HG03354 (cell line): Measurements from ENCODE around the gene LYPLAL1.
"Not testable (repeated sequence)": the region's sequence is repeated elsewhere in the genome, so short reads cannot be mapped to it uniquely, and the experiment has no call there.

Experiments
- ATAC-seq: cut with Tn5 transposase; IDR thresholded peaks from one replicate; pipeline ENCODE4 v1.9.1; 2021; ENCODE audit warnings: mild to moderate bottlenecking; ENCODE audit not compliant: unreplicated experiment, poor library complexity, severe bottlenecking

The LYPLAL1 gene

GRCh38 chr1:219202567-219202966 is 28.9 kb downstream of the LYPLAL1 start:
- no peak for ATAC-seq

- no peak for ATAC-seq
Observed at GRCh38 chr1:219206350-219206749, 32.7 kb downstream of the LYPLAL1 start.

DNA sequence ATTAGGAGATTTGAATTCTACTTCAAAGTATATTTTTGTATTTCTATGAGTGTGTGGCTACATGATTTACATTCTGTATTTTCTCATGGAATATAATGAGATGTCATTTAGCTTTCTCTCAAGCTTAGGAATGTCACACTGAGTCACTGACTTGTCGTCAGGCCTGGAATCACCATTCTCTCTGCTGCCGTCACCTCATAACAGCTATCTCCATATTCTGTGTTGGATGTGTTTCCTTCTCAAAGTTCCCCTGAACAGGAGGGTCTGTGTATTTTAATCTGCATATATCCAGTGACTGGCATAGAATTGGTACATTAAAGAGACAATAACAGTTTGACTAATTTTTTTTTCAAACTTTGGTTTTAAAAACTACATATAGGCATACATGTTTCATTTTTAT is 35.9 kb downstream of the LYPLAL1 start:
- no peak for ATAC-seq

DNA sequence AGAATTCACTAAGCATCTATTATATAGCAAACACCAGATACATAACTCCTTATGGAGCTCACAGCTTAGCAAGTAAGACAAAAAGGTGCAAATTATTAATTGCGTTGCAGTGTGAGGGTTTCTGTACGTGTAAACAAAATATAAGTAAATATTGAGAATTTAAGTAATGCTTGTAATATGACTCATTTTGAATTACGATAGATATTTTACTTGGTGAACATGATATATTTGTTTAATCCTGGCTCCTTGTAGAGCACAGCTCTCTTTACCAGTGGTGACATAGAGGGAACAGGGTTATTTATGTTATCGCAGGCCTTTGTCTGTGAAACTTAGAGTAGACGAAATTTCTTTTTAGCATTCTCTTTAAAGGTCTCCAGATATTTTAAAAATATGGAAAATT is 36.4 kb downstream of the LYPLAL1 start:
- no peak for ATAC-seq

DNA sequence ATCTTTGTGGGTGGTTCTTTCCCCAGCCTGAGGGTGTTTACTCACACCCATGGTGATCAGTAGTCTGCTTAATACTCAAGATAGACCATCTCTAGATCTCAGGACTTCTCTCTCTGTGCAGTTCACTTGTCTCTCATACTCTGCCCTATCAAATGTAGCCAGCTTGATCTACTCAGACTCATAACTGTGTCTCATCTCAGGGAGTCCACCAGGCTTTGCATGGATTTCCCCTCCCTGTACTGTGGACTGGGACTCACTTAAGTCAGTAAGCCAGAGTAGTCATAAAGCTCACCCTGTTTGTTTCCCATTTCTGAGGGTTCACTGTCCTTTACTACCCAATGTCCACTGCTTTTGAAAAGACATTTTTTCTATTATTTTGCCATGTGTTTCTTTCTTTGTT is 41.8 kb downstream of the LYPLAL1 start:
- ATAC-seq = no peak

DNA sequence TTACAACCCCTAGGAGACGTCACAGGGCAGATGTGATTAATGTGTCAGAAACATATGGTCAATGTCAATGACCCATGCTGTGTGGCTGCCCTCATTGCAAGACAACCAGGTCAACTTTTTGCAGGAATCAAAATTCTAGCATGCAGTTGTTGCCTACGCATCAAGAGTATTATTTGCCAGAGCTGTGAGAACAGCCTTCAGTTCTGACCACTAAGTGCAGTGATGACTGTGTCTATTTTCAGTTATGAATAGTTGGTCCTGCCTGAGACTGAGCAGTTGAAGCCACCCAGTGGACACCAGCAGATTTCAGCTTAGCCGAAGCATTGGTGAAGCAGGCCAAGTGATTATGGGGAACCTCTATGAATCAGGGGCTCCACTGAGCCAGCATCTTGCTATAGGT is 47.3 kb downstream of the LYPLAL1 start:
- peak; percentile 93 for ATAC-seq

- no peak for ATAC-seq
Observed at GRCh38 chr1:219223496-219223895, 49.8 kb downstream of the LYPLAL1 start.

DNA sequence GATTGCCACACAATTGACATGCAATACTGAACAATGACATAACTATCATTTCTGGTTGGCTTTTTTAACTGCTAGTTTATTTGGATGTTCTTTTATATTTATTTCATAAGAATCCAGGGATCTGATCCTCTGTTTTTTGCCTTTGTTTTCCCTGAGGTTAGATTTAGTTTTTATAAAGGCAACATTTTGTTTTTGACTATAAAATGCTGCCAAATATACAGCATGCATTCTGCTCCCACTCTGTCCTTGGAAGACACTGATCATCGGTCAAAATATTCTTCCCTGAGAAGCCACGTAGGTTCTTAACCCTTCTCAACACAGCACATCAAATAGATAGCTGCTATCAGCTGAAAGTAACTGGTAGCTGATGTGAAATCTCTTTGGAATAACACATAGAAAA is 52.5 kb downstream of the LYPLAL1 start:
- ATAC-seq = no peak

DNA sequence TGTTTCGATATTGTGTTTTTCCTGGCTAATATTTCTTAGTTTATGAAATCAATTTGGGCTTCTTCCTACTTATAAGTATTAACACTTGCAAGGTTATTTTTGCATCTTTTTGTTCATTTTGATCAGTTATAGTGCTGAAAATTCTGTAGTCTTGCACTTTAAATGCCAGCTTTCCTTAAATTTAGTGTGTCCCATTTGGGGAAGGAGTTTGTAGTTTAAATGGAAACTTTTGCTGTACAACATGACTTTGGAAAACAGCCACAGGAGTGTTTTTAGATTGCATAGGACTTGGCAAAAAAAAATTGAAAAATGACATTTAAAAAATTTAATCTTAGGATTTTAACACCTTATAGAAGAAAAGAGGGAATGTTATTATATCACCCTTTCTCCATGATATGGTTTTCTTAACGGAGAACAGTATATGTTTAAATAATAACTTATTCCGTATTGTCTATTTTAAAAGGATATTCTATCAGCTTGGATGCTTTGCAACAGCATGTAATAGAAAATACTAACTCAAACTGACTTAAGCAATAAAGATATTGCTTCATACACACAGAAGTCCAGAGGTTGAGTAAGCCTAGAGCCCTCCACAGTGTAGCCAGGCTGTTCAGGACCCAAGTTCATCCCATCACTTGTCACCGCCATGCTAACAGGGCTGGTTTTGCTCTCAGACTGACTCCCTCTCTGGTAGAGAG is 53.8 kb downstream of the LYPLAL1 start:
- ATAC-seq = no peak

- ATAC-seq = no peak
Observed at GRCh38 chr1:219228058-219228419, 54.4 kb downstream of the LYPLAL1 start.

DNA sequence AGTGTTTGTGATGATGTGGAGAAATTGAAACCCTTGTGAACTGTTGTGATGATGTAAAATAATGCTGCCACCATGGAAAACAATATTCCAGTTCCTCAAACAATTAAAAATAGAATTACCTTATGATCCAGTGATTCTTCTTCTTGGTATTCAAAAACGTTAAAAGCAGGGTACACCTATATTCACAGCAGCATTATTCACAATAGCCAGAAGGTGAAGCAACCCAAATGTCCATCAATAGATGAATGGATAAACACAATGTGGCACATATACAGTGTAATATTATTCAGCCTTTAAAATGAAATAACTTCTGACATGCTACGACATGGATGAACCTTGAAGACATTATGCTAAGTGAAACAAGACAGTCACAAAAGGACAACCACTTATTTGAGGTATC is 59.2 kb downstream of the LYPLAL1 start:
- no peak for ATAC-seq

DNA sequence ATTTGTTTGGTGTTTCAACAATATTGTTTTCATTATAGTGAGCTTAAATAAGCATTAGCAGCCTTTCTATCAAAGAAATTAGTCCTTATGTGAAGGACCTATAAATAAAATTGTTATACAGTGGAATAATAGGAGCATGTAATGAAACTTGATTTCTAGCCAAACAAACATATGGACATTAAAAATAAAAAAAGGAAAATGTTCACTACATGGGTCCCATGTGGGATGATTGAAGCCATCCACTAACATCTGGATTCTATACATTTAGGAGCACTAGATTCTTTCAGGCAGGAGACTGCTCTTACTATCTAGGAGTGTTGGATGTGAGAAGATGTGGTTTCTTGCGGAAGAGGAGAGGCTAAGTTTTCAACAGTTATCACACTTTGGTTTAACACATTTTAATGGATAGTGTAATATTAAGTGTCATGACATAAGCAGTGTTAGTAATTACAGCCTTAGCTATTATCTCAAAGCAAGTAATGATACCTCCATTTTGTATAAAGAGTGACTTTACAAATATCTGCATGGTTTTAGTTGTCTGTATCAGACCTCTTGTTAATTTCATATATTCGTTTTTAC is 62.3 kb downstream of the LYPLAL1 start:
- ATAC-seq = no peak

- ATAC-seq = no peak
Observed at GRCh38 chr1:219236933-219237610, 63.4 kb downstream of the LYPLAL1 start.

DNA sequence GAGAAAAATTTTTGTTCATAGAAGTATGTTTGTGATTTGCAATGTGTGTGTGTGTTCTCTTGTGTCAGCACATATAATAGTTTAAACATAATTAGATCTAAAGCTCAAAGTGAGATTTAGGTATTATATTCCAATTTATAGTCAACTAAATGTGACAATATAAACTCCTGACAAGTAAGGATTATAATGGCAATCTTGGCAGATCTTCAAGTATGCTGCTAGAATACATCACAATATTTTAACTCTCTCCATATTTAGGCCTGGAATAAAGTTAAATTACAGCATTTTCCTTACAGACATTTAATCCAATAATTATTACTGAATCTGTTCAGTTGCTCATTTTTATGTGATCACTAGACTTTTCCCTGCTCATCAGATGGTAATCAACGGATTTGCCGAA is 65.8 kb downstream of the LYPLAL1 start:
- no peak for ATAC-seq

DNA sequence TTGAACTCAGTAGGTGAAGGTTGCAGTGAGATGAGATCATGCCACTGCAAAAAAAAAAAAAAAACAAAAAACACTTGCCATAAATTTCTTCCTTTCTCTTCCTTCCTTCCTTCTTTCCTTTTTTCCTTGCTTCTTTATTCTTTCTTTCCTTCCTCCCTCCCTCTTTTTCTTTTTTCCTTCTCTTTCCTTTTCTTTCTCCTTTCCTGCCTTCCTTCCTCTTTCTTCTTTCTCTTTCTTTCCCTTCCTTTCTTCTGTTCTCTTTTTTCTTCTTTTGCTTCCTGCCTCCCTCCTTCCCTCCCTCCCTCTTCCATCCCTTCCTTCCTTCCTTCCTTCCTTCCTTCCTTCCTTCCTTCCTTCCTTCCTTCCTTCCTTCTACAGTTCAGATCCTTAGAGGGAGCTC is 71.2 kb downstream of the LYPLAL1 start:
- no peak for ATAC-seq

DNA sequence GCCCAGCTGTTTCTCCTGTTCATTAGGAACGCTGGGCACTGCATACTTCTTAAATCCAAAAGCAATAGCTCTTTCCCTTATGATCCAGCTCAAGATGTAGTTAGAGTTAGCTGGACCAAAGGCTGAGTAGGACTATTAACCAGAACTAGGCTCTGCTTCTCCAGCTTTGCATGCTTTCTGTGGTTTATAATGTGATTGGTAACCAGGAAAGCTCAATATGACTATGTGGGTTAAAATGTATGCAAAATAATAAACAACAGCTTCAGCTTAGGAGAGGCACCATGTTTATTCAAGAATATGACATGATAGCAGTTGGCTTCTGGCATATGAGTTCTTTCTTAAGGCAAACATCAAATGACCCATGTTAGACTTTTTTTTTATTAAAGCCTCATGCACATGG is 73.8 kb downstream of the LYPLAL1 start:
- peak; percentile 79 for ATAC-seq

DNA sequence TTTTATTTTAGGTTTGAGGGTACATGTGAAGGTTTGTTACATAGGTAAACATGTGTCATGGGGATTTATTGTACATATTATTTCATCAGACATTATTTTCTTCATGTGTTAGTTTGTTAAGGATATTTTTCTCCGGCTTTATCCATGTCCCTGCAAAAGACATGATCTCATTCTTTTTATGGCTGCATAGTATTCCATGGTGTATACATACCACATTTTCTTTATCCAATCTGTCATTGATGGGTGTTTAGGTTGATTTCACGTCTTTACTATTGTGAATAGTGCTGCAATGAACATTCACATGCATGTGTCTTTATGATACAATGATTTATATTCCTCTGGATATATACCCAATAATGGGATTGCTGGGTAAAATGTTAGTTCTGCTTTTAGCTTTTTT is 76.8 kb downstream of the LYPLAL1 start:
- not testable (repeated sequence) for ATAC-seq

GRCh38 chr1:219257751-219258150 is 84.1 kb downstream of the LYPLAL1 start:
- ATAC-seq = no peak

- no peak for ATAC-seq
Observed at GRCh38 chr1:219261454-219261853, 87.8 kb downstream of the LYPLAL1 start.
